Erythroblast (primary cell): ENCODE data around the gene PDGFA.

Source experiments
- GATA1 ChIP-seq: IDR thresholded peaks from 2 replicates; pipeline ENCODE4 v1.6.1; 2011; ENCODE audit warnings: low read depth, mild to moderate bottlenecking, control low read depth, low read length, moderate library complexity
- POLR2A ChIP-seq: IDR thresholded peaks from 2 replicates; pipeline ENCODE4 v1.6.1; 2011; ENCODE audit warnings: mild to moderate bottlenecking, low read length

GRCh38 chr7:542131-542712, 22.6 kb upstream of the PDGFA start:
- TF ChIP-seq POLR2A, result no peak
- TF ChIP-seq GATA1, result no peak
